Right ventricle myocardium superior (tissue), 1 donor: Measurements from ENCODE around the gene CLEC3B. TPM values are rescaled to one million over a fixed set of nuclear protein-coding genes. Genes with fewer than 3 reads are reported as not detected.
A peak's percentile ranks its signal among the peaks of the same experiment; 100 is the strongest.
"Not testable (repeated sequence)": the region's sequence is repeated elsewhere in the genome, so short reads cannot be mapped to it uniquely, and the experiment has no call there.

Experiments used
- ATAC-seq: fragments of 200-7000 bp; cut with Tn5 transposase; one replicate; pipeline ENCODE4 v1.9.1; 2020; ENCODE audit warnings: mild to moderate bottlenecking; ENCODE audit not compliant: poor library complexity
- DNase-seq: peaks from one replicate; pipeline ENCODE4 v3.0.0-alpha.2; 2020
- intact Hi-C: fragments of 100-400 bp; cut with DNase I; formaldehyde crosslinking; loops from one replicate; pipeline ENCODE4 v1.11.2; 2022
- long read RNA-seq: library from polyadenylated mRNA; unstranded; transcript quantifications from one replicate; pipeline ENCODE4 v2.0.0, GENCODE V29; 2021
- total RNA-seq: library from RNA; stranded (reverse); fragmentation: NEBNext Ultra II Directional; extraction: Animal tissue kit (Norgen Biotek cat#: 25700); gene quantifications from one replicate; pipeline ENCODE4 v1.2.1, GENCODE V29; 2021
- donor health status: DM: no; HTN: yes; CAD: no; lungs with severe emphysema.

The CLEC3B gene
- 78.6 TPM for total RNA-seq
- long read RNA-seq, transcript CLEC3B-201 (3 exons, 936 nt) = major isoform, 83 of 93 reads
- long read RNA-seq, partial matches to known transcripts = 0 of 93 reads
- long read RNA-seq, other reads (novel, unspliced or antisense) = 10 of 93 reads

GRCh38 chr3:45026038-45026437 lies at the start of gene CLEC3B:
Gene CLEC3B, plus strand, starts transcription at chr3:45026303. Its CDS starts 60 bp downstream, at chr3:45026363.
- DNase-seq = peak; percentile 84
- intact Hi-C loops = no loop called here
- peak; percentile 75 for ATAC-seq

GRCh38 chr3:44981220-44981619 lies 44.9 kb upstream of the CLEC3B start:
- no peak for DNase-seq
- no peak for ATAC-seq
- intact Hi-C loops = no loop called here

- no peak for DNase-seq
- intact Hi-C loops = no loop called here
- ATAC-seq = no peak
Measured at GRCh38 chr3:44981751-44982150, 44.4 kb upstream of the CLEC3B start.

GRCh38 chr3:44982817-44983216 lies 43.3 kb upstream of the CLEC3B start:
- ATAC-seq (no peak), DNase-seq (no peak)
- intact Hi-C loops = no loop called here

GRCh38 chr3:44983484-44983941 lies 42.6 kb upstream of the CLEC3B start:
- no peak for DNase-seq
- intact Hi-C loops = no loop called here
- ATAC-seq = peak; percentile 68

GRCh38 chr3:44984335-44984734 lies 41.8 kb upstream of the CLEC3B start:
- ATAC-seq (no peak), DNase-seq (no peak)
- intact Hi-C loops = no loop called here

GRCh38 chr3:44986330-44986729 lies 39.8 kb upstream of the CLEC3B start:
- intact Hi-C loops, ATAC-seq, DNase-seq: not testable (repeated sequence)

- intact Hi-C loops = no loop called here
- ATAC-seq = no peak
- no peak for DNase-seq
Measured at GRCh38 chr3:44987332-44987731, 38.8 kb upstream of the CLEC3B start.

- intact Hi-C loops = no loop called here
- ATAC-seq (no peak), DNase-seq (no peak)
Measured at GRCh38 chr3:44988073-44988472, 38.0 kb upstream of the CLEC3B start.

GRCh38 chr3:44989141-44989540 lies 37.0 kb upstream of the CLEC3B start:
- intact Hi-C loops = no loop called here
- ATAC-seq = no peak
- DNase-seq = no peak

- no peak for DNase-seq
- intact Hi-C loops = no loop called here
- peak; percentile 65 for ATAC-seq
Measured at GRCh38 chr3:44989636-44990373, 36.3 kb upstream of the CLEC3B start.

GRCh38 chr3:44991326-44991725 lies 34.8 kb upstream of the CLEC3B start:
- intact Hi-C loops = no loop called here
- no peak for ATAC-seq
- no peak for DNase-seq

- no peak for ATAC-seq
- no peak for DNase-seq
- intact Hi-C loops = no loop called here
Measured at GRCh38 chr3:44992555-44993470, 33.3 kb upstream of the CLEC3B start.

GRCh38 chr3:44993471-44994205 lies 32.5 kb upstream of the CLEC3B start:
- intact Hi-C loops = no loop called here
- no peak for ATAC-seq
- DNase-seq = no peak

- ATAC-seq (peak; percentile 77), DNase-seq (no peak)
- intact Hi-C loops = no loop called here
Measured at GRCh38 chr3:44995142-44995770, 30.8 kb upstream of the CLEC3B start.

GRCh38 chr3:44996556-44996969 lies 29.5 kb upstream of the CLEC3B start:
- intact Hi-C loops = no loop called here
- DNase-seq = no peak
- ATAC-seq = no peak

- ATAC-seq = no peak
- DNase-seq = no peak
- intact Hi-C loops = no loop called here
Measured at GRCh38 chr3:44999782-45000181, 26.3 kb upstream of the CLEC3B start.

GRCh38 chr3:45000823-45001222 lies 25.3 kb upstream of the CLEC3B start:
- intact Hi-C loops = no loop called here
- DNase-seq (no peak), ATAC-seq (no peak)
